Endothelial cell of umbilical vein (primary cell): ENCODE results near the gene STRBP. TPM values are rescaled to one million over a fixed set of nuclear protein-coding genes. Genes with fewer than 3 reads are reported as not detected.

ENCODE experiments used
- BruUV-seq: library from RNA; stranded (reverse); fragments of 400-500 nt; replicated peaks from 2 replicates; lab custom pipeline; 2021; lab: Mats Ljungman, UMichigan
- CTCF ChIA-PET: fragments of 300-600, 350-600 bp; sonication (Branson Sonifier 250); formaldehyde crosslinking; loops from one replicate; lab custom pipeline; 2021; ENCODE audit warnings: antibody characterized with exemption, inconsistent platforms; lab: Charles Lee
- POLR2A ChIA-PET: fragments of 300-600, 350-600 bp; sonication (Branson Sonifier 250); formaldehyde crosslinking; loops from one replicate; lab custom pipeline; 2021; ENCODE audit warnings: antibody characterized with exemption, inconsistent platforms; lab: Charles Lee
- DNase-seq: peaks from one replicate; pipeline ENCODE4 v3.0.0-alpha.2; 2011; ENCODE audit warnings: low read depth, low spot score
- FAIRE-seq: peaks from 2 replicates; lab custom pipeline; 2011; peaks lifted over from hg19 to GRCh38; lab: Jason Lieb, UNC
- H2AFZ ChIP-seq: 2 replicates; pipeline ENCODE4 v1.6.0; 2012; ENCODE audit warnings: low read depth, low read length, control low read depth, inconsistent platforms
- H3K27ac ChIP-seq: 2 replicates; pipeline ENCODE4 v1.5.1; 2011; ENCODE audit warnings: low read depth, mild to moderate bottlenecking, control low read depth, low read length, moderate library complexity; ENCODE audit not compliant: insufficient read depth
- H3K27me3 ChIP-seq, 2 experiments: 2 replicates each; pipeline versions ENCODE4 v1.6.0 to v1.6.1; 2011; ENCODE audit warnings: low read length in 2 of 2, mixed read lengths in 1 of 2; ENCODE audit not compliant: control insufficient read depth in 2 of 2, insufficient read depth in 2 of 2
- H3K36me3 ChIP-seq, 2 experiments: 2 replicates in 1 of 2; 3 replicates in 1 of 2; pipeline ENCODE4 v1.5.1; 2011; ENCODE audit warnings: low read length in 2 of 2, mild to moderate bottlenecking in 1 of 2, moderate library complexity in 1 of 2; ENCODE audit not compliant: control insufficient read depth in 2 of 2, insufficient read depth in 2 of 2; ENCODE audit errors: extremely low read depth in 1 of 2
- H3K4me1 ChIP-seq: 3 replicates; pipeline ENCODE4 v1.5.1; 2011; ENCODE audit warnings: mild to moderate bottlenecking, low read length; ENCODE audit not compliant: control insufficient read depth, insufficient read depth; ENCODE audit errors: extremely low read depth
- H3K4me2 ChIP-seq: 2 replicates; pipeline ENCODE4 v1.6.1; 2011; ENCODE audit warnings: low read length, control low read depth, mixed read lengths; ENCODE audit not compliant: insufficient read depth
- H3K4me3 ChIP-seq, 3 experiments: fragments of 200-600 bp in 1 of 3; sonication (generic), shearing (Covaris generic) in 1 of 3; replicated peaks in 1 of 3; 2 replicates each; pipeline ENCODE4 v1.5.1; 2011 to 2016; ENCODE audit warnings: control low read depth in 3 of 3, low read length in 3 of 3, mild to moderate bottlenecking in 2 of 3, inconsistent platforms in 1 of 3, low read depth in 1 of 3, moderate library complexity in 1 of 3; ENCODE audit not compliant: insufficient read depth in 1 of 3
- H3K79me2 ChIP-seq: 2 replicates; pipeline ENCODE4 v1.6.0; 2012; ENCODE audit warnings: low read length, inconsistent platforms; ENCODE audit not compliant: control insufficient read depth, insufficient read depth
- H3K9ac ChIP-seq: replicated peaks from 2 replicates; pipeline ENCODE3; 2011; ENCODE audit warnings: low read length, control low read depth; ENCODE audit not compliant: insufficient read depth; ENCODE audit errors: extremely low read depth
- H3K9me1 ChIP-seq: replicated peaks from 3 replicates; pipeline ENCODE4 v1.6.0; 2011; ENCODE audit warnings: mild to moderate bottlenecking, low read length; ENCODE audit not compliant: control insufficient read depth, insufficient read depth; ENCODE audit errors: extremely low read depth
- H3K9me3 ChIP-seq: replicated peaks from 2 replicates; pipeline ENCODE4 v1.5.1; 2012; ENCODE audit warnings: low read length, inconsistent platforms; ENCODE audit not compliant: control insufficient read depth, insufficient read depth
- H4K20me1 ChIP-seq: replicated peaks from 2 replicates; pipeline ENCODE3; 2011; ENCODE audit warnings: mild to moderate bottlenecking, low read length; ENCODE audit not compliant: control insufficient read depth, insufficient read depth; ENCODE audit errors: extremely low read depth
- CTCF ChIP-seq, 2 donors: IDR thresholded peaks; 1 replicate in 1 of 2; 2 replicates in 1 of 2; pipeline ENCODE4 v1.5.1; 2011; ENCODE audit warnings: low read length in 2 of 2, mild to moderate bottlenecking in 2 of 2, moderate library complexity in 2 of 2, control low read depth in 1 of 2, inconsistent platforms in 1 of 2, low read depth in 1 of 2; ENCODE audit not compliant: insufficient read depth in 1 of 2; ENCODE audit errors: extremely low read depth in 1 of 2
- EZH2 ChIP-seq: IDR thresholded peaks from 2 replicates; pipeline ENCODE4 v1.6.1; 2012; ENCODE audit warnings: borderline replicate concordance, low read depth, mild to moderate bottlenecking, moderate library complexity, low read length, inconsistent platforms; ENCODE audit not compliant: severe bottlenecking
- FOS ChIP-seq: IDR thresholded peaks from 2 replicates; pipeline ENCODE4 v1.6.1; 2011; ENCODE audit warnings: mild to moderate bottlenecking, low read length, moderate library complexity, borderline replicate concordance; ENCODE audit not compliant: insufficient read depth
- GATA2 ChIP-seq: IDR thresholded peaks from 2 replicates; pipeline ENCODE4 v1.7.0; 2011; ENCODE audit warnings: low read depth, mild to moderate bottlenecking, moderate library complexity, mixed read lengths, low read length; ENCODE audit not compliant: insufficient read length, insufficient read depth
- JUN ChIP-seq: IDR thresholded peaks from 2 replicates; pipeline ENCODE4 v1.6.1; 2011; ENCODE audit warnings: borderline replicate concordance, low read depth; ENCODE audit not compliant: insufficient read length, insufficient read depth
- MAX ChIP-seq: IDR thresholded peaks from 2 replicates; pipeline ENCODE4 v1.6.1; 2011; ENCODE audit not compliant: insufficient read depth, insufficient read length
- MYC ChIP-seq: IDR thresholded peaks from one replicate; pipeline ENCODE4 v1.6.1; 2011; ENCODE audit warnings: mild to moderate bottlenecking, low read depth, low read length
- POLR2A ChIP-seq: IDR thresholded peaks from 2 replicates; pipeline ENCODE4 v1.6.1; 2012; ENCODE audit warnings: low read depth, mild to moderate bottlenecking, control low read depth, low read length
- POLR2AphosphoS5 ChIP-seq: IDR thresholded peaks from 2 replicates; pipeline ENCODE4 v1.6.1; 2012; ENCODE audit warnings: low read depth, mild to moderate bottlenecking, control low read depth, low read length, moderate library complexity; ENCODE audit not compliant: insufficient read depth
- dilution Hi-C: fragments of 300-500 bp; cut with MboI; formaldehyde crosslinking; loops from one replicate; pipeline ENCODE4 v1.15.0; 2019; ENCODE audit warnings: low sequenced_read_pairs; ENCODE audit not compliant: extremely low pct_ligation_motif_present
- intact Hi-C: fragments of 100-400 bp; cut with micrococcal nuclease; formaldehyde crosslinking; loops from one replicate; pipeline ENCODE4 v1.10.0; 2022
- polyA plus RNA-seq, 4 experiments: library from polyadenylated mRNA; depleted of rRNA in 3 of 4; stranded (reverse) in 3 of 4; unstranded in 1 of 4; fragments of >200 nt; gene quantifications; 2 replicates each; pipeline versions ENCODE4 v1.2.1 to v1.2.3, GENCODE V29; 2011 to 2012; ENCODE audit warnings: missing spikeins in 1 of 4
- total RNA-seq: library from RNA; stranded (reverse); gene quantifications from 2 replicates; pipeline ENCODE4 v1.2.3, GENCODE V29; 2021

The STRBP gene
- total and polyA plus RNA-seq, 2 donors (not counting 3 experiments of a cell fraction or from before 2014, with no cell fraction given), result 7.7 to 15.4 TPM

GRCh38 chr9:123191680-123192079, 76.7 kb downstream of the STRBP start:
- Histone ChIP-seq H3K79me2 (no peaks in the 10 kb centered on the region), H4K20me1 (no peaks in the 10 kb centered on the region), H3K9me3 (no peaks in the 10 kb centered on the region), H3K4me3 (no peak overlapping the region), H3K36me3 (no peaks in the 10 kb centered on the region), H3K4me1 (no peaks in the 10 kb centered on the region), H2AFZ (no peak overlapping the region), H3K9ac (no peak overlapping the region), H3K27me3 (no peaks in the 10 kb centered on the region), H3K9me1 (no peaks in the 10 kb centered on the region), H3K27ac (no peak overlapping the region), H3K4me2 (no peak overlapping the region)
- intact Hi-C loops, result no loop called here
- dilution Hi-C loops, result no loop called here
- FAIRE-seq (no peak), DNase-seq (no peak)
- ChIA-PET POLR2A (no interaction called here), CTCF (no interaction called here)
- TF ChIP-seq POLR2AphosphoS5, result no peak
- no TSS peak for BruUV-seq

GRCh38 chr9:123191260-123191659, 77.1 kb downstream of the STRBP start:
- no peak for TF ChIP-seq MAX
- TF ChIP-seq CTCF (IDR thresholded peaks at IDR 0.05; ENCODE audit: extremely low read depth in 1 of 2, insufficient read depth in 1 of 2, low read depth in 1 of 2, low read length in 2 of 2), result no peak
- TF ChIP-seq GATA2, result no peak
- no peak for TF ChIP-seq POLR2A
- TF ChIP-seq FOS, result no peak
- TF ChIP-seq EZH2, result no peak
- no peak for TF ChIP-seq MYC
- no peak for TF ChIP-seq POLR2AphosphoS5
- no peak for TF ChIP-seq JUN
- H3K27me3 ChIP-seq, result no peaks in the 10 kb centered on the region
- H3K79me2 ChIP-seq, result no peaks in the 10 kb centered on the region
- H3K9me3 ChIP-seq, result no peaks in the 10 kb centered on the region
- H3K9ac ChIP-seq, result no peak overlapping the region
- no peaks in the 10 kb centered on the region for H4K20me1 ChIP-seq
- no peak overlapping the region for H3K4me3 ChIP-seq
- no peak for DNase-seq
- CTCF ChIA-PET, result no interaction called here
- no peaks in the 10 kb centered on the region for H3K36me3 ChIP-seq
- no peaks in the 10 kb centered on the region for H3K4me1 ChIP-seq
- dilution Hi-C loops, result no loop called here
- no peak overlapping the region for H3K27ac ChIP-seq
- H3K9me1 ChIP-seq, result no peaks in the 10 kb centered on the region
- H3K4me2 ChIP-seq, result no peak overlapping the region
- intact Hi-C loops, result no loop called here
- no TSS peak for BruUV-seq
- no peak for FAIRE-seq
- POLR2A ChIA-PET, result no interaction called here
- no peak overlapping the region for H2AFZ ChIP-seq
